ELF-1 (cell line): ENCODE measurements around the gene RERE.

Experiments used
- DNase-seq: peaks from one replicate; pipeline ENCODE4 v3.0.0-alpha.2; 2016; ENCODE audit warnings: low read depth, low spot score

Gene RERE

GRCh38 chr1:8817412-8818324 is at the start of gene RERE:
Gene RERE (minus strand): TSS chr1:8817640.
- peak; percentile 95 for DNase-seq

GRCh38 chr1:8866792-8867415 is 49.5 kb upstream of the RERE start:
- DNase-seq = peak; percentile 7

GRCh38 chr1:8866173-8866791 is 48.8 kb upstream of the RERE start:
- DNase-seq = peak; percentile 10

GRCh38 chr1:8864713-8865344 is 47.4 kb upstream of the RERE start:
- DNase-seq = peak; percentile 3

- DNase-seq = peak; percentile 31
These were observed 46.4 kb upstream of the RERE start for GRCh38 chr1:8863794-8864233.

- DNase-seq = no peak
These were observed 45.7 kb upstream of the RERE start for GRCh38 chr1:8863138-8863537.

GRCh38 chr1:8862528-8862927 is 45.1 kb upstream of the RERE start:
- peak; percentile 80 for DNase-seq

- no peak for DNase-seq
These were observed 43.5 kb upstream of the RERE start for GRCh38 chr1:8860738-8861516.

- DNase-seq = peak; percentile 69
These were observed 41.7 kb upstream of the RERE start for GRCh38 chr1:8858888-8859706.

- peak; percentile 82 for DNase-seq
These were observed 40.8 kb upstream of the RERE start for GRCh38 chr1:8858112-8858668.

- peak; percentile 13 for DNase-seq
These were observed 39.4 kb upstream of the RERE start for GRCh38 chr1:8856689-8857412.

- DNase-seq = peak; percentile 17
These were observed 36.8 kb upstream of the RERE start for GRCh38 chr1:8854240-8854639.

- no peak for DNase-seq
These were observed 33.6 kb upstream of the RERE start for GRCh38 chr1:8851060-8851459.

GRCh38 chr1:8848663-8849386 is 31.4 kb upstream of the RERE start:
- peak; percentile 96 for DNase-seq

- DNase-seq = no peak
These were observed 30.6 kb upstream of the RERE start for GRCh38 chr1:8847990-8848389.

- DNase-seq = no peak
These were observed 28.8 kb upstream of the RERE start for GRCh38 chr1:8846263-8846662.

- DNase-seq = no peak
These were observed 28.0 kb upstream of the RERE start for GRCh38 chr1:8845104-8846097.
